WTC11 (cell line): ENCODE data around the gene LAMA2. TPM values are rescaled to one million over a fixed set of nuclear protein-coding genes. Genes with fewer than 3 reads are reported as not detected.

Experiments
- ATAC-seq: fragments of 200-7000 bp; cut with Tn5 transposase; 2 replicates; pipeline ENCODE4 v1.10.0; 2021; ENCODE audit warnings: mild to moderate bottlenecking, moderate library complexity
- CTCF ChIA-PET: fragments of 300-600 bp; sonication (Branson Sonifier 250); formaldehyde crosslinking; loops from one replicate; lab custom pipeline; 2021; ENCODE audit warnings: antibody characterized with exemption; lab: Charles Lee
- POLR2A ChIA-PET: fragments of 350-600 bp; sonication (Branson Sonifier 250); formaldehyde crosslinking; loops from one replicate; lab custom pipeline; 2021; ENCODE audit warnings: antibody characterized with exemption; lab: Charles Lee
- DNase-seq: peaks from one replicate; pipeline ENCODE4 v3.0.0; 2021; ENCODE audit warnings: low spot score
- H3K27ac Mint-ChIP-seq: 2 replicates; pipeline ENCODE4 v1.8.0; 2021; ENCODE audit warnings: mixed read lengths
- H3K27me3 Mint-ChIP-seq: 2 replicates; pipeline ENCODE4 v1.8.0; 2021; ENCODE audit warnings: low read depth, mild to moderate bottlenecking, moderate library complexity, mixed read lengths
- H3K36me3 Mint-ChIP-seq: 2 replicates; pipeline ENCODE4 v1.8.0; 2021; ENCODE audit warnings: mixed read lengths
- H3K4me1 Mint-ChIP-seq: 2 replicates; pipeline ENCODE4 v1.8.0; 2022; ENCODE audit warnings: mixed read lengths
- H3K4me3 Mint-ChIP-seq: 2 replicates; pipeline ENCODE4 v1.8.0; 2021; ENCODE audit warnings: mild to moderate bottlenecking, moderate library complexity, mixed read lengths
- H3K9me3 Mint-ChIP-seq: 2 replicates; pipeline ENCODE4 v1.8.0; 2021; ENCODE audit warnings: mixed read lengths
- CTCF ChIP-seq: fragments of 200-600 bp; IDR thresholded peaks from 2 replicates; pipeline ENCODE4 v1.8.0; 2022; ENCODE audit warnings: antibody characterized with exemption
- E2F1 ChIP-seq: sonication (generic); formaldehyde crosslinking; IDR thresholded peaks from 2 replicates; pipeline ENCODE4 v1.8.0; 2022; ENCODE audit warnings: mild to moderate bottlenecking, missing genetic modification reagents
- ETV6 ChIP-seq: sonication (generic); formaldehyde crosslinking; IDR thresholded peaks from 2 replicates; pipeline ENCODE4 v1.8.1; 2022; ENCODE audit warnings: mild to moderate bottlenecking, missing genetic modification reagents
- FOXJ3 ChIP-seq: sonication (generic); formaldehyde crosslinking; IDR thresholded peaks from 2 replicates; pipeline ENCODE4 v1.9.0; 2021; ENCODE audit warnings: missing genetic modification reagents, mild to moderate bottlenecking, borderline replicate concordance
- IRF2 ChIP-seq: sonication (generic); formaldehyde crosslinking; IDR thresholded peaks from 2 replicates; pipeline ENCODE4 v1.8.0; 2022; ENCODE audit warnings: low read depth, missing genetic modification reagents, borderline replicate concordance
- JAZF1 ChIP-seq: fragments of 250-450 bp; sonication (Bioruptor Pico); IDR thresholded peaks from 2 replicates; pipeline ENCODE4 v1.9.0; 2021; ENCODE audit warnings: moderate library complexity, mild to moderate bottlenecking, inconsistent platforms
- PREB ChIP-seq: sonication (generic); formaldehyde crosslinking; IDR thresholded peaks from 2 replicates; pipeline ENCODE4 v1.8.1; 2022; ENCODE audit warnings: mild to moderate bottlenecking, missing genetic modification reagents, moderate library complexity, borderline replicate concordance
- RORB ChIP-seq: fragments of 250-450 bp; sonication (Bioruptor Pico); IDR thresholded peaks from 2 replicates; pipeline ENCODE4 v1.9.0; 2021; ENCODE audit warnings: mild to moderate bottlenecking
- SMAD3 ChIP-seq: sonication (generic); formaldehyde crosslinking; IDR thresholded peaks from 2 replicates; pipeline ENCODE4 v1.8.0; 2022; ENCODE audit warnings: missing genetic modification reagents, mild to moderate bottlenecking, borderline replicate concordance
- SMAD4 ChIP-seq: sonication (generic); formaldehyde crosslinking; IDR thresholded peaks from 2 replicates; pipeline ENCODE4 v1.8.0; 2022; ENCODE audit warnings: mild to moderate bottlenecking, missing genetic modification reagents
- ZNF219 ChIP-seq: sonication (generic); formaldehyde crosslinking; IDR thresholded peaks from 2 replicates; pipeline ENCODE4 v1.8.0; 2023; ENCODE audit warnings: missing genetic modification reagents, mild to moderate bottlenecking, borderline replicate concordance
- ZNF281 ChIP-seq: sonication (generic); formaldehyde crosslinking; IDR thresholded peaks from 2 replicates; pipeline ENCODE4 v1.8.0; 2023; ENCODE audit warnings: mild to moderate bottlenecking, missing genetic modification reagents
- ZNF423 ChIP-seq: fragments of 250-450 bp; sonication (Bioruptor Pico); IDR thresholded peaks from 2 replicates; pipeline ENCODE4 v2.1.2; 2022; ENCODE audit warnings: mild to moderate bottlenecking, moderate library complexity
- ZSCAN18 ChIP-seq: fragments of 250-450 bp; sonication (Bioruptor Pico); IDR thresholded peaks from 2 replicates; pipeline ENCODE4 v2.1.2; 2022; ENCODE audit warnings: mild to moderate bottlenecking, moderate library complexity
- total RNA-seq: library from RNA; stranded (reverse); gene quantifications from 3 replicates; pipeline ENCODE4 v1.2.3, GENCODE V29; 2021

LAMA2 gene
- total RNA-seq, 1 experiment from 2014 or later: 6.6 TPM

GRCh38 chr6:128918886-128919285 lies 35.9 kb downstream of the LAMA2 start (continued):
- no peak for TF ChIP-seq ETV6 (CRISPR knock-in tag)
- no peak for TF ChIP-seq CTCF
- TF ChIP-seq JAZF1 (CRISPR knock-in tag): no peak
- TF ChIP-seq SMAD4 (CRISPR knock-in tag): no peak
- TF ChIP-seq ZNF423 (CRISPR knock-in tag): no peak
- TF ChIP-seq PREB: no peak
- no peak for TF ChIP-seq RORB (CRISPR knock-in tag)
- no peak for TF ChIP-seq SMAD3
- no peak for TF ChIP-seq ZNF219 (CRISPR knock-in tag)
- TF ChIP-seq ZSCAN18 (CRISPR knock-in tag): no peak
- TF ChIP-seq E2F1 (CRISPR knock-in tag): no peak

GRCh38 chr6:128919412-128920180 lies 36.7 kb downstream of the LAMA2 start:
- Mint-ChIP-seq H3K27ac (no peak overlapping the region), H3K36me3 (no peaks in the 10 kb centered on the region), H3K27me3 (peaks cover 6% of the 10 kb centered on the region; the same call in 1 of the 2 replicates), H3K4me1 (0 out of 2 replicates have a peak, but pooled peaks cover 3% of the 10 kb centered on the region), H3K9me3 (no peaks in the 10 kb centered on the region), H3K4me3 (no peak overlapping the region)
- DNase-seq (no peak), ATAC-seq (no peak)
- ChIA-PET CTCF (interaction anchor here (0.6 kb wide), 1 partner anchor 126 kb away, joined by 3 read pairs; no protein-coding TSS in a partner anchor), POLR2A (no interaction called here)
- TF ChIP-seq ZNF281 (CRISPR knock-in tag): no peak

- Mint-ChIP-seq H3K4me1 (no peaks in the 10 kb centered on the region), H3K27ac (no peak overlapping the region), H3K27me3 (no peaks in the 10 kb centered on the region), H3K9me3 (no peaks in the 10 kb centered on the region), H3K4me3 (no peak overlapping the region), H3K36me3 (no peaks in the 10 kb centered on the region)
- ATAC-seq (no peak), DNase-seq (no peak)
- ChIA-PET CTCF (no interaction called here), POLR2A (no interaction called here)
- TF ChIP-seq FOXJ3 (CRISPR knock-in tag) (no peak), ZSCAN18 (CRISPR knock-in tag) (no peak), IRF2 (no peak)
Observed at GRCh38 chr6:128925765-128926164, 42.8 kb downstream of the LAMA2 start.
